GOT3 (cell line): ENCODE results near the gene GTF3C2.

Experiments
- DNase-seq: peaks from one replicate; lab custom pipeline; 2025; ENCODE audit warnings: mixed read lengths; lab: John Stamatoyannopoulos, UW

The GTF3C2 gene, protein sequence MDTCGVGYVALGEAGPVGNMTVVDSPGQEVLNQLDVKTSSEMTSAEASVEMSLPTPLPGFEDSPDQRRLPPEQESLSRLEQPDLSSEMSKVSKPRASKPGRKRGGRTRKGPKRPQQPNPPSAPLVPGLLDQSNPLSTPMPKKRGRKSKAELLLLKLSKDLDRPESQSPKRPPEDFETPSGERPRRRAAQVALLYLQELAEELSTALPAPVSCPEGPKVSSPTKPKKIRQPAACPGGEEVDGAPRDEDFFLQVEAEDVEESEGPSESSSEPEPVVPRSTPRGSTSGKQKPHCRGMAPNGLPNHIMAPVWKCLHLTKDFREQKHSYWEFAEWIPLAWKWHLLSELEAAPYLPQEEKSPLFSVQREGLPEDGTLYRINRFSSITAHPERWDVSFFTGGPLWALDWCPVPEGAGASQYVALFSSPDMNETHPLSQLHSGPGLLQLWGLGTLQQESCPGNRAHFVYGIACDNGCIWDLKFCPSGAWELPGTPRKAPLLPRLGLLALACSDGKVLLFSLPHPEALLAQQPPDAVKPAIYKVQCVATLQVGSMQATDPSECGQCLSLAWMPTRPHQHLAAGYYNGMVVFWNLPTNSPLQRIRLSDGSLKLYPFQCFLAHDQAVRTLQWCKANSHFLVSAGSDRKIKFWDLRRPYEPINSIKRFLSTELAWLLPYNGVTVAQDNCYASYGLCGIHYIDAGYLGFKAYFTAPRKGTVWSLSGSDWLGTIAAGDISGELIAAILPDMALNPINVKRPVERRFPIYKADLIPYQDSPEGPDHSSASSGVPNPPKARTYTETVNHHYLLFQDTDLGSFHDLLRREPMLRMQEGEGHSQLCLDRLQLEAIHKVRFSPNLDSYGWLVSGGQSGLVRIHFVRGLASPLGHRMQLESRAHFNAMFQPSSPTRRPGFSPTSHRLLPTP

DNA sequence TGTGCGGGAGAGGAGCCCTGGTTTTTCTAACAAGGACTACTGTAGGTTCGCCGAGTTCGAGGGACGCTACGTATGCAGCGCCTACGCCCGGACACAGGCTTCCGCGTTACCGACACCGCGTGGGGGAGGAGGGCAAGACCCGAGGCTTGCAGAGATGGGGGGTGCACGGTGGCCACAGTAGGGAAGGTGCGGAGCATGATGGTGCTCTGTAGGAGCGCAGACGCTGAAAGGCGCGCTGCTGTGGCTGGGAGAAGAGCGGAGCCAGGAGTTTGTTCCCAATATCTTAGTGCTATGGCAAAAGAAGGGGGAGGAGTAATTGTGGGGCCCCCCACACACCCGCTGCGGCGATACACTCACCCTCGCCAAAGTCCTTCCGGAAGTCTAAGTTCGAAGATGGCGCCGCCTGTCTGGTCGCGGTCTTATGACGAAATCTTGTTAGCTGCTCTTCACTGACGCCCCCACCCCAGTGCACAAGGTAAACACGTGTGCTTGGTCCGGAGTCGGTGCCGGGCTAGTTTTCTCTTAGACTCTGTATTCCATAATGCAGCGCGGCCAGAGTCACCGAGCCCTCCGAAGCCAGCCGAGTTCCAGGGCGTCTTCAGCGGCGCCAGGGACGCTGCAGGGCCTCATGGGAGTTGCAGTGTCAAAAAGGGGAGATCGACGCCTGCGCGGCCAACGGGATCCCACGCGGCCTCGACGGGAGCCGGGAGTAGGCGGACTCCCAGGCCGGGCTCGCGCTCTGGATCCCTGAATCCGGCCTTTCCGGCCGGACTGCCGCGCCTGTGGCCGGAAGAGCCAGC is at the start of gene GTF3C2:
GTF3C2 (minus strand) TSS at position 383 of the 800 bp plus-strand sequence. CDS start 13,210 bp downstream, outside the sequence.
- peak; percentile 97 for DNase-seq

DNA sequence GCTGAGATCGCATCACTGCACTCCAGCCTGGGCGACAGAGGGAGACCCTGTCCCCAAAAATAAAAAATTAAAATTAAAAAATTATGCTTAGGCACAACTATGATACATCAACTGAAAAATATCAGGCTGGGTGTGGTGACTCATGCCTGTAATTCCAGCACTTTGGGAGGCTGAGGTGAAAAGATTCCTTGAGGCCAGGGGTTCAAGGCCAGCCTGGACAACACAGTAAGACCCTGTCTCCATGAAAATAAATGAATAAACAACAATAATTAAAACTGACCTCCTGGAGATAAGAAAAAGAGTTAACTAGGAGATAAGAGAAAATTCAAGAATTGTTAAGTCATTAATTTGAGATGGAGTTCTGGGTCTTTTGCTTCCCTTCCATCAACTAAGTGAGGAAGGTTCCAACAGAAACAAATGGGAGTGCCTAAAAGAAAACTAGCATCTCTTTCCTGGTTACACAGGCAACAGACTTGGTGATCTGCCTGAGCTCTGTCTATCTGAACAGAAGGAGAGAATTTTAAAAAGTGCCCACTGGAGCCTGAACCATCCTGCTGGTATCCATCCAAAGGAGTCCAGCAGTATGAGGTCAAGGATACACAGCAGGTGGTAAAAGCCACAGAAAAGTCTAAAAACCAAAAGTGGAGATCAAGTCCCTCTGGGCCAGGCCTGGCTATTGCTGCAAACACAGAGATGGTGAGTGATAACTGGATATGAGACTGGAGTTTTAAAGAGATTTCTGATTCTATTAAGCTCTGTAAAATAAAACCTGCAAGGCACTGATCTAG is 44.0 kb upstream of the GTF3C2 start:
- DNase-seq = no peak

DNA sequence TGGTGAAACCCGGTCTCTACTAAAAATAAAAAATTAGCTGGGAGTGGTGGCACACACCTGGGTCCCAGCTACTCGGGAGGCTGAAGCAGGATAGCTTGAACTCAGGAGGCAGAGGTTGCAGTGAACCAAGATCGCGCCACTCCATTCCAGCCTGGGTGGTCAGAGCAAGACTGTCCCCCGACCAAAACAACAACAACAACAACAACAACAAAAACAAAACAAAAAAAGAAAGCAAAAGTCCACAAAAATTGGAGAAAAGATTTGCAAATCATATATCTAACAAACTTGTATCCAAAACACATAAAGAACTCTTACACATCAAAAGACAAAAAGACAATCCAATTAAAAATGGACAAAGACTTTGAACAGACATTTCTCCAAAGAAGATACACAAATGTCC is 42.4 kb upstream of the GTF3C2 start:
- no peak for DNase-seq

DNA sequence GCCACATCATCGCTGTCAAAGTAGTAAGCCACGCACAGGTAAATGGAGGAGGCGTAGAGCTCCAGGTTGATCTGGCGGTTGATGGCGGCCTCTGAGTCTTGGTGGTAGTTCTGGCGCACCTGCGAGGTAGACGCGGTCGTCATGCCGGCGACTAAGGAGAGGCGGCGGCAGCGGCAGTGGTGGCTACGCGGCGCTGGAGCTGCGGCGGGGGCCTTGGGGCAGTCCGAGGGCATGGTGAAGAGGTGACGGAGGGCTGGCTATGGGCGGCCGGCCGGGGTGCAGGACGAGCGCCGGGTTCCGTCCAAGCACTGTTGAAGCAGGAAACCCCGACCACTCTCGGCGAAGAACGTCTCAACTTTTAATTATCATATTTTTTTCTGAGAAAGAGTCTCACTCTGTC is 36.7 kb upstream of the GTF3C2 start:
- DNase-seq = no peak

DNA sequence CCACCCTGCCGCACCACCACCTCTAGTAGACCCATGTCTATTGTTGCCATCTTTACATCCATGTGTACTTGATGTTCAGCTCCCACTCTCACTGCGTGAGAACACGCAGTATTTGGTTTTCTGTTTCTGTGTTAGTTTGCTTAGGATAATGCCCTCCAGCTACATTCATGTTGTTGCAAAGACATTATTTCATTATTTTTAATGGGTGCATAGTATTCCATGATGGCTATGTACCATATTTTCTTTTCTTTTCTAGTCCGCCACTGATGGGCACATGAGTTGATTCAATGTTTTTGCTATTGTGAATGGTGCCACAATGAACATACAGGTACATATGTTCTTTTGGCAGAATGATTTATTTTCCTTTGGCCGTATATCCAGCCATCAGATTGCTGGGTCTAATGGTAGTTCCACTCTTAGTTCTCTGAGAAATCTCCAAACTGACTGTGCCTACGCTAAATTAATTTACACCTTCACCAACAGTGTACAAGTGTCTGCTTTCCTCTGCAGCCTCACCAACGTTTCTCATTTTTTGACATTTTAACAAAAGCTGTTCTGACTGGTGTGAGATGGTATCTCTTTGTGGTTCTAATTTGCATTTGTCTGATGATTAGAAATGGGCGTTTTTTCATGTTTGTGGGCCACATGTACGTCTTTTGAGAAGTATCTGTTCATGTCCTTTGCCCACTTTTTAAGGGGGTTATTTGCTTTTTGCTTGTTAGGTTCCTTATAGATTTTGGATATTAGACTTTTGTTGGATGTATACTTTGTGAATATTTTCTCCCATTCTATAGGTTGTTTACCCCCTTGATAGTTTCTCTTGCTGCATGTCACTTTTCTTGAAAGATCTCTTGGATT is 34.5 kb upstream of the GTF3C2 start:
- DNase-seq = no peak

DNA sequence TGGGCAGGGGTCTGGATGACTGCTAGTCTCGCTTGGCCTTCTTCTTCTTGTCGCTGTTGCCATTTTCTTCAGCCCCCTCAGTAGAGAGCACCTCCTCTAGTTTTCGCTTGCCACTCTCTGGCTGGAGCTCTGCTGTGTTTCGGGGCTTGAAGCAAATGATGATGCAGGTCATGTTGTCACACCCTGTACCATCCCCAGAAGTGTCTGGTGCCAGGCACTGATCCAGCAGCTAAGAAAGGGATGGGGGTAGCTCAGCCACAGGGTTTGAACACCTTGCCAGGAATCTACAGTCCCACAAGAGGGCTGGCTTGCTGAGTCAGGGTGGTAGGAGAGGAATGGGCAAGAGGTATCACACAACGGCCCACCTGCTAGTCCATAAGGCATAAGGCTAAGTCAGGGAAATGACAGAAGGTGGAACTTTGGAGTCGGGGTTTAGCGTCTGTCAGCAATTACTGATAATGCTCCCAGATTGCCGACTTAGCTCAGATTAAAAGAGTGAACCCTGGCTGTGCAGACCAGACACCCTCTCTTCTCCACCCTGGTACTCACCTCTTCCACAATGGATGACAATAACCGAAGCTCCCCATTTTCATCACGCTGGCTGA is 25.1 kb upstream of the GTF3C2 start:
- no peak for DNase-seq

DNA sequence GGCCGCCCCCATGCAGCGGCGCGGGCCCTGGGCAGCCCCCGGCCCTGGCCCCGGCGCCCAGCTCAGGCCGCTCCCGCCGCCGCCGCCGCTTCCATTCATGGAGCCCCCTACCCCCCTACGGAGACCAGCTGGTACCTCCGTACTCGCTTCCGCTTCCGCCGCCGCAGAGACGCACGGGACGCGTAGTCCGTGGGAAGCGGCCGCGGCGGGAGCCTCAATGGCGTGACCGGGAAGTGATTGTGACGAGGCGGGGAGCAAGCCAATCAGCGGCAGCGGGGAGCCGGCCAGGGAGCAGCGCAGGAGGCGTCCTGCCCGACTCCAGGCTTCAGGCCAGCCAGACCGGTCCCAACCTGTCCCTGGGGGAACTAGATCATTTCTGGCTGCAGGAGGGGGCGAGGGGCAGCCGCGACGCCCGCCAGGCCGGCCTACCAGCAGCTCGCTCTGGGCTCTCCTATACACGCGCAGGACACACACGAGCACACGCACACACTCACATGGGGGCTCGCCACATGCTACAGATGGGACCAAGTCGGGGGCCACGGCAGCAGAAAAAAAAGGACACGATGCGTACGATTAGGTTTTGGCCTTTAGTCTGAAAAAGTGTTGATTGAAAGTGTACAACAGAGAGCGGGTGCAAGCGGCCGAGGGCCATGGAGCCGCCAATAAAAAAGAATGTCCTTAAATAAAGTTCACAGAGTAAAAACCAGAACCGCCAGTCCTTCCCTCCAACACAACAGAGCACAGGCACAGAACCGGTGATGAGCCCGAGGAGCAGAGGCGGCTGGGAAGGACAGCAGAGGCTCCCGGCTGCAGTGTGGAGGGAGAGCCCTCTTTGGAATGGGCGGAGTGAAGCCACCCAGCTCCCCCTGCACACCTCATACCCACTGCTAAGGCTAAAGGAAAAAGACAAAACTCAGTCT is 24.3 kb upstream of the GTF3C2 start, which contains the start of gene ZNF513:
ZNF513 (minus strand) TSS at position 109 of the 920 bp plus-strand sequence. CDS start 208 bp downstream, outside the sequence.
- DNase-seq = peak; percentile 70

DNA sequence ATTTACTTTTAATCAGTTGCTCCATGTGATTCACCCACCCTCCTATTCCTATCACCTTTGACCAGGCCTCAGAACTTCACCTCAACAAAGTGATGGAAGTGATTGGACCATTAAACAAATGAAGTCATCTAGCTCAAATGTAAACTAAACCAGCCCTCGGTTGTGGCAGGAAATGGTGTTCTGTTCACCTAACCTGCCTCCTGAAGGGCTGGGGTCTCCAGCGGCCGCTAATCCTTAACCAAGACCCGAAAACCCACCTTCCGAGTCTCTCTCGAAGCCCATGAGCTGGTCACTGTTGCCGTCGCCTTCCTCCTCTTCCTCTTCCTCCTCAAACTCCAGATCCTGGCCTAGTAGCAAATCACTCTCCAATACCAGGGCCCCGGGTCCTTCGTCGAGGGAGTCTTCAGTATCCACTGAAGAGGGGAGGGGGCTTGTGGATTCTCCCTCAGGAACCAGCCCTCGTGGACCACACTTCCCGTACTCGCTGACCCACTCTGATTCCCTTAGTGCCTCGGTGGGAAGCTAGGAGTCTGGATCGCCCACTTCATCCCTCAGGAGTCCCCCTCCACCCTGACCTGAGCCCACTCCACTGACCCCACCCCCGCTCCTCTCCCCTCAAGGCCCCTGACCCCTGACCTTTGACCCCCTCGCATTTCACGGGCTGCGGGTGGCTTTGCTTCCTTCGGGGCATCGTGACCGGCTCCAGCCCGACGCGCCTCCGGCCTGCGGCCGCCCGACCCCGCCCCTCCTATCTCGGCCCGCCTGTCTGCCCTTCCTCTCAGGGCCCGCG is 23.5 kb upstream of the GTF3C2 start:
- no peak for DNase-seq

DNA sequence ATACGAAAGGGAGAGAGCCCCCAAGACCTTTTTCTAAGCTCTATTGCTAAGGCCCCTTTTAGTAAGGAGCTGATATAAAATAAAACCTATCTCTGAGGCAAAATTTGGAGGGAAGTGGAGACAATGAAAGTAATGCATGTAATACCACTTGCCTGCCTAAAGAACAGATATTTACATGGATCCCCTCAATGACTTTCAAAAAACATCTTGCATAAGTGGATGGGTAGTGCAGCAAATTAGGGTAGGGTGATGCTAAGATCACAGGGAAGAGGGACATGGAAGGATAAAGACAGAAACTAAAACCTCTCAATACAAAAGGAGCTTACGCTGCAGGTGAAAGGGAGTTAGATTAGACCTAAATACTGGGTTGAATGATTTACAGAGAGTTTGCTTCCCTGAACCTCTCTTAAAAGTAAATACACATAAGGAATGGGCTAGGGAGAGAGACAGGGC is 22.8 kb upstream of the GTF3C2 start:
- DNase-seq = no peak

DNA sequence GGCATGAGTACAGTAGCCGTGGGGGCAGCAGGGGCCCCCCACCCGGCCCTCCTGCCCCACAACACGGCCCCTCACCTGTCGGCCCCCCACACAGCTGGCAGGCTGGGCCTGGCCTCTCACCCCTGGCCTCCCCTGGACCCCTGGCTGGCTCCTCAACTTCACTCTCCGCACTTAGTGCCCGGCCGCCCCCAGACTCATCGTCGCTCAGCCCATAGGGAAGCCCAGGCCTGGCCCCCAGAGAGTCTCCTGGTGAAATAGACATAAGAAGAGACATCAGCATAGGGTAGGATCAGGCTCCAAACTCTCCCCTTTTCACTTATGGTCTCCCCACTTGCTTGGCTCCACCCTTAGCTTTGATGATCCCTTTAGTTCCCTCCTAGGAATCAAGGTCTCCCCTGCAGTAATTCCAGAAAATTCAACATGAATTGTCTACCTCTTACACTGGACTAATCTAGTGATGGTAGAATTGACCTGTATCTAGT is 22.3 kb upstream of the GTF3C2 start:
- DNase-seq = no peak

DNA sequence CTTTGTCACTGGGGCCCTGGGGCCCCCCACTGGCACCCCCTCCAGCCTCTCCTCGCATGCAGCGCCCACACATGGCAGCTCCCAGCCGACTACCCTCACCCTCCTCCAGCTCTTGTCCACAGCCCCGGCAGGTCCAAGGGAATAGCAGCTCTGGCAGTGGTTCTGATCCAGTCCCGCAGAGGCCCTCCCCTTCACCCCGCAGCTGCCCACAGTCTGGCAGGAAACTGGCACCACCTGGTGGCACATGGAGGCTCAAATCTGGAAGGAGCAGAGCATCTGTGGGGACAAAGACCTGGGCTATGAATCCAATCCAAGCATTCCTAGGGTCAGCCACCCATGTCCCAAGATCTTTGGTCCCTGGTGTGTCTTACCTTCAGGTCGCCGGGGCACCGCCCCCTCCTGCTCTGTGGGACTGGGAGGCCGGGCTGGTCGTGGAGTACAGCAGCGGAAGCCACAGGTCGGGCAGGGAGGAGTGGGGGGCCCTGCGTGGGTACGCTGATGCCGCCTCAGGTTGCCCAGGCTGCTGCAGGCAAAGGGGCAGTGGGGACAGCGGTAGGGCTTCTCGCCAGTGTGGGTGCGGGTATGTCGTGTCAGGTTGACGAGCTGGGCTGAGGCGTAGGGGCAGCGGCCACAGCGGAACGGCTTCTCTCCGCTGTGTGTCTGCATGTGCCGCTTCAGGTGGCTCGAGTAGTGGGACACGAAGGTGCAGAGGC is 21.7 kb upstream of the GTF3C2 start:
- DNase-seq = no peak

DNA sequence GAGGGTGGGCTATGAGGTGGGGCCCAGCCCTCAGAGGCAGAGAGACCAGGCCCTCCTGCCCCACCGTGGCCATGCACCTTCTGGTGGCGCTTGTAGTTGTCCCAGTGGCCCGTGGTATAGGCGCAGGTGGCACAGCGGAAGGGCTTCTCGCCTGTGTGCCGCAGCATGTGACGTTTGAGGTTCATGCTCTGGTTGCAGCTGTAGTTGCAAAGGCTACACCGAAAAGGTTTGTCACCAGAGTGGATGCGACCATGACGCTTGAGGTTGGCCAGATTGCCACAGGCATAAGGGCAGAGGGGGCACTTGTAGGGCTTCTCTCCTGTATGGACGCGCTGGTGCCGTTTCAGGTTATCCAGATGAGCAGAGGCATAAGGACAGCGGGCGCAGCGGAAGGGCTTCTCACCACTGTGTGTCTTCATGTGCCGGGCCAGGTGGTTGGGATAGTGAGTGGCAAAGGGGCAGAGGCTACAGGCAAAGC is 21.1 kb upstream of the GTF3C2 start:
- DNase-seq = no peak

DNA sequence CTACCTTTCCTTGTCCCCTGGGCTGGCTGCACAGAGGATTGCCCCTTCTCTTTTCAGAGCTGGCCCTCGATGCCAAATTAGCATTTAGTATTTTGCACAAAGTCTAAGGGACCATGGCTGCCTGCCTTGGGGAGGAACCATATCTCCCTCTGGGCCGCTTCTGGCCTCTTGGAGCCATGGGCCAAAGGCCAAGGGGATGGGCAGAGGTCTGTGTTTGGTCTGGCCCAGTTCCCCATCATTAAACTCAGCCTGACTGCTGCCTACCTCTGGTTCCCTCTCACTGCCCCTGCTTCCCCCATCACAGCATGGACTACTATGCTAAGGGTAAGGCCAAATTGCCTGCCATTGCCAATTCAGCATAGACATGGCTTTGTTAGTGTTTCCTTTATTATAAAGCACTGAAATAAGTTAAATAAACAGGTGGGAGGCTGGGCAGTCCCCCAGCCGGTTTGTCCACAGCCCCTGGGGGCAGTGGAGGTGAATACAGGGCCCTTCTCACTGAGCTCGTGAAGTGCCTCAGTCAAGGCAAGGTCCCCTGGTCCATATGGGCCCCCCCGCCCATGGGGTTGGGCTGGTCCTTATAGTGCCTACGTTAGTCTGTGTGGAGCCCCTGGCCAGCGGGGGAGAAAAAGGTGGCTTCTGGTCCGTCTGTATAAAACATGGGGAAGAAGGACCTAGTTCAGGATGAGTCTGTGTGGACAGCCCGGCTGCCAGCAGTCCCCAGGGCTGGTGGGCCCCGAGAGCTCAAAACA is 20.5 kb upstream of the GTF3C2 start:
- DNase-seq = no peak

DNA sequence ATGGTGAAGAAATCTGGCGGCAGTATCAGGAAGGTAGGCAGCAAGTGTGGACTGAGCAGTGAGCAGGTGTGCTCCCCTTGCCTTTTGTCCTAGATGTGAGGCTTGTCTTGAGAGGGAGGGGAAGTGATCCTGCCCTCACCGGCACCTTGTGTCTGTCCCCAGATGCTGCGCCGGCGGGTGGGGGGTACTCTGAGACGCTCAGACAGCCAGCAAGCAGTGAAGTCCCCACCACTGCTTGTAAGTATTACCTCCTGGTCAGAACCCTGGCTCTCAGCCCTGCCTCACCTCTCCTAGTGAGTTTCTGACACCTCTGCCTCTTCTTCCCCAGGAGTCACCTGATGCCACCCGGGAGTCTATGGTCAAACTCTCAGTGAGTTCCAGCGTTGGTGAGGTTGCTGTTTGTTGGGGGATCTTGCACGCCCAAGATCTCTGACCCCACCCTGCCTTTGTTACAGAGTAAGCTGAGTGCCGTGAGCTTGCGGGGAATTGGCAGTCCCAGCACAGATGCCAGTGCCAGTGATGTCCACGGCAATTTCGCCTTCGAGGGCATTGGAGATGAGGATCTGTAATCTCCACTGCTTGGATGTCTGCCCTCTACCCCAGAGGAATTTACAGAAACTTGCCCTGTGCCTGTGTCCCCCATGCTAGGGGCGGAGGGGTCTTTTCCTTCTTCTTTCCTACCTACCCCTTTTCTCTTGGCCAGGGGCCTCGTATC is 19.7 kb upstream of the GTF3C2 start:
- no peak for DNase-seq

DNA sequence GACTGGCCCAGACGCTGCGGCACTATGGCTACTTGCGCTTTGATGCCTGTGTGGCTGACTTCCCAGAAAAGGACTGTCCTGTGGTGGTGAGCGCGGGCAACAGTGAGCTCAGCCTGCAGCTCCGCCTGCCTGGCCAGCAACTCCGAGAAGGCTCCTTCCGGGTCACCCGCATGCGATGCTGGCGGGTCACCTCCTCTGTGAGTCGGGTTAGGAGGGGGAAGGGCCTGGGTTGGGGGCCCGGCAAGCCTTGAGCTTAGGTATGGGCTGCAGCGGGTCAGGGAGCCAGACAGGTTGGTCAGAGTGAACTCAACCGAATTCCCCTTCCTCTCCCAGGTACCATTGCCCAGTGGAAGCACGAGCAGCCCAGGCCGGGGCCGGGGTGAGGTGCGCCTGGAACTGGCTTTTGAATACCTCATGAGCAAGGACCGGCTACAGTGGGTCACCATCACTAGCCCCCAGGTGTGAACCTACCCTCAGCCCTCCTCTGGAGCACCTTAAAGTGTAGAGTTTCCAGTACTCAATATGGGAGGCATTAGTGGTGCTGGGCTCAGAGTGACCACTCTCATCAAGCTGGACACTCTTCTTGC is 19.0 kb upstream of the GTF3C2 start:
- no peak for DNase-seq
